ENCODE data around the gene DDX1. TPM values are rescaled to one million over a fixed set of nuclear protein-coding genes. Genes with fewer than 3 reads are reported as not detected.

DDX1 gene
- total and polyA plus RNA-seq, 10 donors = 32.6 to 62.0 (median 48.3) TPM

GRCh38 chr2:15662579-15662978 is 70.9 kb downstream of the DDX1 start:
- TF ChIP-seq, protein P1, sequence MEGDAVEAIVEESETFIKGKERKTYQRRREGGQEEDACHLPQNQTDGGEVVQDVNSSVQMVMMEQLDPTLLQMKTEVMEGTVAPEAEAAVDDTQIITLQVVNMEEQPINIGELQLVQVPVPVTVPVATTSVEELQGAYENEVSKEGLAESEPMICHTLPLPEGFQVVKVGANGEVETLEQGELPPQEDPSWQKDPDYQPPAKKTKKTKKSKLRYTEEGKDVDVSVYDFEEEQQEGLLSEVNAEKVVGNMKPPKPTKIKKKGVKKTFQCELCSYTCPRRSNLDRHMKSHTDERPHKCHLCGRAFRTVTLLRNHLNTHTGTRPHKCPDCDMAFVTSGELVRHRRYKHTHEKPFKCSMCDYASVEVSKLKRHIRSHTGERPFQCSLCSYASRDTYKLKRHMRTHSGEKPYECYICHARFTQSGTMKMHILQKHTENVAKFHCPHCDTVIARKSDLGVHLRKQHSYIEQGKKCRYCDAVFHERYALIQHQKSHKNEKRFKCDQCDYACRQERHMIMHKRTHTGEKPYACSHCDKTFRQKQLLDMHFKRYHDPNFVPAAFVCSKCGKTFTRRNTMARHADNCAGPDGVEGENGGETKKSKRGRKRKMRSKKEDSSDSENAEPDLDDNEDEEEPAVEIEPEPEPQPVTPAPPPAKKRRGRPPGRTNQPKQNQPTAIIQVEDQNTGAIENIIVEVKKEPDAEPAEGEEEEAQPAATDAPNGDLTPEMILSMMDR (IDR thresholded peaks at IDR 0.05 in 8 of 11, conservative IDR thresholded peaks at IDR 0.05 in 3 of 11) = no peak
- TF ChIP-seq POLR2AphosphoS5 (IDR thresholded peaks at IDR 0.05) = no peak
- no peak for TF ChIP-seq POLR2A (IDR thresholded peaks at IDR 0.05)
- no peaks in the 10 kb centered on the region for H3K4me1 ChIP-seq
- H3K27me3 ChIP-seq (replicated peaks in 1 of 7) = no peaks in the 10 kb centered on the region
- H3K4me3 ChIP-seq = no peak overlapping the region
- 87 to 93% (median 90%) methylated on average over 9 of the region's 9 CpGs for WGBS, 5 donors
- no peak overlapping the region for H3K27ac ChIP-seq
- no peak for DNase-seq
- H3K36me3 ChIP-seq = no peaks in the 10 kb centered on the region
- intact Hi-C loops (cut with DNase I; ENCODE audit: low total_unique reads) = no loop called here
- H3K9me3 ChIP-seq = no peaks in the 10 kb centered on the region

GRCh38 chr2:15663802-15664201 is 72.1 kb downstream of the DDX1 start:
- TF ChIP-seq, protein P1 (IDR thresholded peaks at IDR 0.05 in 8 of 11, conservative IDR thresholded peaks at IDR 0.05 in 3 of 11) = no peak
- no peak for TF ChIP-seq POLR2A (IDR thresholded peaks at IDR 0.05)
- TF ChIP-seq POLR2AphosphoS5 (IDR thresholded peaks at IDR 0.05) = no peak
- H3K9me3 ChIP-seq = no peaks in the 10 kb centered on the region
- intact Hi-C loops (cut with DNase I; ENCODE audit: low total_unique reads) = no loop called here
- H3K36me3 ChIP-seq = no peaks in the 10 kb centered on the region
- H3K4me3 ChIP-seq = no peak overlapping the region
- H3K4me1 ChIP-seq = peaks cover 0 to 4% (median 0%) of the 10 kb centered on the region in 6 donors
- DNase-seq = no peak
- peaks cover 0 to 3% (median 0%) of the 10 kb centered on the region in 7 donors for H3K27me3 ChIP-seq (replicated peaks in 1 of 7)
- no peak overlapping the region for H3K27ac ChIP-seq
- 93 to 96% (median 94%) methylated on average over 4 of the region's 4 CpGs for WGBS, 5 donors

DNA sequence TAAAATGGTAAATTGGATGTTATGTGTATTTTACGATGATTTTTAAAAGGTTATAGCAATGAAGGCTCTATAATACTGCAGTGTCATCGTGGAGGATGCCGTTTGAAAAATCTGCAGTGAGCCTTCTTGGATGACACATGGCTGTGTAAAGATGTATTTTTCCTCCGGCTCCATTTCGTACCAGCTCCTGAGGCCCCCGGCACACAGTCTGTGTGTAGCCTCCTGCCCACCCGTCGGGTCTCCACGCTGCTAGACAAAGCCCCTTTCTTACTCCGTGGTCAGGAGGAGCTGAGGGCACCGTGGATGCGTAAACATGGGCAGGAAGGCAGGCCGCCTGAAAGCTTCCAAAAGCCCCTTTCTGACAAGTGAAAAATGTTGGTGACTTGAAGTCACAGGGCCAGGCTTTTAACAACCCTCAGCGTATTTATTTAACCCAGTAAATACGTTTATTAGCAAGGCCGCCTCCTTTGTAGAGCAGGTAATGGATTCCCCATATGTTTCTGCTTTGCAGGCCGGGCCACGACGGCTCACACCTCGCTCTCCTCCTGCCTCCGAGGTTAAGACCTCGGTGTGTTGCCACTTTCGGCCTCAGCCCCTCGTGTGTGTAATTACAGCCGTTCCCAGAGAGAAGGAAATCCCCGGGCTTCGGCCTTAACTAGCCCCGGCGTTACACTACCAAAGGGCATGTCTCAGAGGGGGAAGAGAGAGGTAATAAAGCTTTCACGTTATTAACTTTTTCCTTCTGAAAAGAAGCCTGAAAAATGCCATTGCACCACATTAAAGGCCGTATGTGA is 72.8 kb downstream of the DDX1 start:
- H3K4me3 ChIP-seq = no peak overlapping the region
- TF ChIP-seq POLR2AphosphoS5 (IDR thresholded peaks at IDR 0.05) = no peak
- TF ChIP-seq, protein P1 (IDR thresholded peaks at IDR 0.05 in 8 of 11, conservative IDR thresholded peaks at IDR 0.05 in 3 of 11) = no peak
- TF ChIP-seq POLR2A (IDR thresholded peaks at IDR 0.05) = no peak
- no peaks in the 10 kb centered on the region for H3K9me3 ChIP-seq
- H3K27me3 ChIP-seq (replicated peaks in 1 of 7) = peaks cover 0 to 3% (median 0%) of the 10 kb centered on the region in 7 donors
- no peaks in the 10 kb centered on the region for H3K36me3 ChIP-seq
- no peak for DNase-seq
- H3K4me1 ChIP-seq = peaks cover 0 to 4% (median 0%) of the 10 kb centered on the region in 6 donors
- WGBS, 5 donors = 90 to 96% (median 94%) methylated on average over 31 of the region's 31 CpGs
- intact Hi-C loops (cut with DNase I; ENCODE audit: low total_unique reads) = no loop called here
- no peak overlapping the region for H3K27ac ChIP-seq

- no peaks in the 10 kb centered on the region for H3K36me3 ChIP-seq
- DNase-seq = no peak
- 91 to 95% (median 94%) methylated on average over 20 to 22 of the region's 22 CpGs for WGBS, 5 donors
- no peak overlapping the region for H3K27ac ChIP-seq
- intact Hi-C loops (cut with DNase I; ENCODE audit: low total_unique reads) = no loop called here
- peaks cover 0 to 4% (median 0%) of the 10 kb centered on the region in 6 donors for H3K4me1 ChIP-seq
- H3K4me3 ChIP-seq = no peak overlapping the region
- TF ChIP-seq POLR2AphosphoS5 (IDR thresholded peaks at IDR 0.05) = no peak
- no peak for TF ChIP-seq POLR2A (IDR thresholded peaks at IDR 0.05)
- TF ChIP-seq, protein P1 (IDR thresholded peaks at IDR 0.05 in 8 of 11, conservative IDR thresholded peaks at IDR 0.05 in 3 of 11) = no peak
- peaks cover 0 to 3% (median 0%) of the 10 kb centered on the region in 7 donors for H3K27me3 ChIP-seq (replicated peaks in 1 of 7)
- no peaks in the 10 kb centered on the region for H3K9me3 ChIP-seq
These were observed 73.6 kb downstream of the DDX1 start for GRCh38 chr2:15665067-15665942.

Measured in spleen (tissue), 11 donors.